Stimulated activated CD4-positive, alpha-beta T cell treated with anti-CD3 and anti-CD28 coated beads, Interleukin-1b, Interleukin-23, amount 100 ng/mL, for 1 hour (primary cell): ENCODE measurements around the gene ACBD6.

Experiments
- DNase-seq, 2 donors: peaks; one replicate each; pipeline ENCODE4 v3.0.0-alpha.2; 2020; ENCODE audit warnings: low read depth in 2 of 2

Gene ACBD6

DNA sequence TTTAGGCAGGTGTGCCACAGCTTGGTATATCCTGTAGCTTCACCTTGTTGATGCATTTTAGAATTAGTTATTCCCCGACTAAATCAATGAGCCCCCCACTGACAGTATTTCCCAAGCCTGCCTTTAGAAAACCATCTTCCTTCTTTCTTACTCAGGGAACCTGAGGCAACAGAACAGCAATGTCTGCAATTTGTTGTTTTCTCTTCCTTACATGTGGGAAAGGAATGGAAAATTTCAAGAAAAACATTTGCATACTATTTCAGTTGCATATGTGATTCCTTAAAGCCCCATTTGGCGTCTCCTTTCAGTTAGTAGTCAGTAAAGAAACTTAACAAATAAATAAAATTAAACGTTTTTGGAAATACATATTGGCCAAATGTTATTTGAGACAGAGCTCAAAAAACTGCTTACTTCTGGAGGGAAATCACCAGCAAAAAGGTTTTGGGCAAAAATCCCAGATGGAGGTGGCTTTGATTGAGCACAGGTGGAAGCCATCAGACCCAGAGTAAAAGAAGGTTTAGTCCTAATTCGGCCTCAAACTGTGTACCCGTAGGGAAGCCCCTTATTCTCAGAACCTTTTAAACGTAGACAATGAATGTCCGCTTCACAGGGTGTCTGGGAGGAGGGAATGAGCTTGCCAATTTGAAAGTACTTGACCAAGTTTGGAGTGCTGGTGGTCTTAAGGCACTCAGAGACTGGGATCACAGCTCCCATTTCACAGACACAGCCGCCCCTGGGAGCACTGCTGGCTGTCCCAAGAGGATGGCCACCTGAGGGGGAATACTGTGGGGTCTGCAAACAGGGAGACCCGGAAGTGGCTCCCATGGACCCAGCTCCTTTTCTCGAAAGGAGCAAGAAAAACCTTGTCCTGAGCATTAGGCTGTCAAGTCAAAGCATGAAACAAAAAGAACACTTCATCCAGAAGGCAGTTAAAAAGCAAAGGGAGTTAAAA is 263.0 kb downstream of the ACBD6 start:
- DNase-seq, result no peak

DNA sequence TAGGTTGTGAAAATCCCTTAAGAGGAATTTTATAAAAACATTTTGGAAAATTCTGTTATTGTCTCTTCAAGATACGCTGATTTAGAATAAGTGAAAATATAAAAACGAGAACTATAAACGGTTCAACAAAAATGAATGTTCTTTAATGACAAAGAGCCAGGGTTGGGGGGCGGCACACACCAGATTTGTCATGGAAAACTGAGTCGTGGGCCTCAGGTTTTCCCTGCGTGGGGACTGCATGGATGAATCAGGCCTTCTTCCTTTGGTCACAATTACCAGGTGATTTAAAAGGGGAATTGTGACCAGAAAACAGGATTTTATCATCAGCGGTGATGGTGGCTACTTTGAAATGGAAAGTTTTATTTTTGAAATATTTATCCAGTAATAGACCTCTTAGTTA is 263.7 kb downstream of the ACBD6 start:
- no peak for DNase-seq
